HepG2 (cell line): ENCODE measurements around the gene TAMM41. TPM values are rescaled to one million over a fixed set of nuclear protein-coding genes. Genes with fewer than 3 reads are reported as not detected.

Experiments
- ARID5B ChIP-seq: IDR thresholded peaks from 2 replicates; pipeline ENCODE4 v1.4.0; 2020; ENCODE audit warnings: mild to moderate bottlenecking, missing genetic modification reagents
- FOXM1 ChIP-seq: sonication (generic); formaldehyde crosslinking; IDR thresholded peaks from 2 replicates; pipeline ENCODE4 v1.5.0; 2020; ENCODE audit warnings: missing genetic modification reagents
- HNF1B ChIP-seq: sonication (generic); formaldehyde crosslinking; IDR thresholded peaks from 2 replicates; pipeline ENCODE4 v1.5.1; 2020; ENCODE audit warnings: mild to moderate bottlenecking, moderate library complexity, missing genetic modification reagents
- HNRNPL ChIP-seq: fragments of 200-400 bp; formaldehyde crosslinking; IDR thresholded peaks from 2 replicates; pipeline ENCODE4 v1.6.1; 2017; ENCODE audit warnings: mild to moderate bottlenecking, low read depth, low read length
- MED1 ChIP-seq: sonication (generic); formaldehyde crosslinking; IDR thresholded peaks from 2 replicates; pipeline ENCODE4 v1.4.0; 2020; ENCODE audit warnings: missing genetic modification reagents
- MED8 ChIP-seq: sonication (generic); formaldehyde crosslinking; IDR thresholded peaks from 2 replicates; pipeline ENCODE4 v1.8.1; 2023; ENCODE audit warnings: mild to moderate bottlenecking, missing genetic modification reagents; ENCODE audit not compliant: insufficient replicate concordance
- NFRKB ChIP-seq: fragments of 450-650 bp; IDR thresholded peaks from 2 replicates; pipeline ENCODE4 v1.6.1; 2017
- SP4 ChIP-seq: sonication (generic); formaldehyde crosslinking; IDR thresholded peaks from 2 replicates; pipeline ENCODE4 v1.8.1; 2023; ENCODE audit warnings: mild to moderate bottlenecking, missing genetic modification reagents
- TRIM24 ChIP-seq: sonication (generic); formaldehyde crosslinking; IDR thresholded peaks from 2 replicates; pipeline ENCODE4 v1.8.0; 2022; ENCODE audit warnings: mild to moderate bottlenecking, missing genetic modification reagents
- ZBTB3 ChIP-seq: sonication (generic); formaldehyde crosslinking; IDR thresholded peaks from 2 replicates; pipeline ENCODE4 v1.4.0; 2020; ENCODE audit warnings: low read depth, mild to moderate bottlenecking, moderate library complexity, missing genetic modification reagents, borderline replicate concordance
- ZNF142 ChIP-seq: sonication (generic); formaldehyde crosslinking; IDR thresholded peaks from 2 replicates; pipeline ENCODE4 v1.4.0; 2020; ENCODE audit warnings: missing genetic modification reagents
- ZNF574 ChIP-seq: sonication (generic); formaldehyde crosslinking; IDR thresholded peaks from 2 replicates; pipeline ENCODE4 v1.4.0; 2020; ENCODE audit warnings: missing genetic modification reagents
- ZNF616 ChIP-seq: sonication (generic); formaldehyde crosslinking; IDR thresholded peaks from 2 replicates; pipeline ENCODE4 v1.5.0; 2020; ENCODE audit warnings: low read depth, mild to moderate bottlenecking, missing genetic modification reagents
- ZNF788 ChIP-seq: sonication (generic); formaldehyde crosslinking; IDR thresholded peaks from 2 replicates; pipeline ENCODE4 v1.5.0; 2020; ENCODE audit warnings: mild to moderate bottlenecking, missing genetic modification reagents, borderline replicate concordance
- polyA plus RNA-seq, 8 experiments: library from polyadenylated mRNA; depleted of rRNA in 3 of 8; stranded (reverse) in 7 of 8; unstranded in 1 of 8; fragments of >200 nt; fragmentation: Illumina TruSeq in 4 of 8; extraction: Trizol in 4 of 8; gene quantifications; 2 replicates each; pipeline versions ENCODE4 v1.2.1 to v1.2.3, GENCODE V29; 2011 to 2016; ENCODE audit warnings: low read depth in 4 of 8, missing spikeins in 1 of 8, mixed read lengths in 1 of 8; ENCODE audit not compliant: insufficient read depth in 1 of 8
- total RNA-seq, 5 experiments: library from RNA; depleted of rRNA; stranded (reverse); fragments of >200 nt; fragmentation: Illumina TruSeq; extraction: Trizol; gene quantifications; 2 replicates each; pipeline ENCODE4 v1.2.3, GENCODE V29; 2016; ENCODE audit warnings: low read depth in 1 of 5

TAMM41 gene
- total and polyA plus RNA-seq, 2 of the 13 experiments (the other 11 are each of a cell fraction or from before 2014, with no cell fraction given) = 9.9 to 12.2 TPM

GRCh38 chr3:11846281-11847266 is at the start of gene TAMM41 (continued):
- peak; percentile 99 for TF ChIP-seq ZNF574 (CRISPR knock-in tag)
- no peak for TF ChIP-seq FOXM1 (CRISPR knock-in tag)
- TF ChIP-seq ZNF142 (CRISPR knock-in tag) = no peak
- TF ChIP-seq ZNF616 (CRISPR knock-in tag) = no peak
- no peak for TF ChIP-seq TRIM24 (CRISPR knock-in tag)
- no peak for TF ChIP-seq HNRNPL
- TF ChIP-seq HNF1B (CRISPR knock-in tag) = peak; percentile 67; the same call in 1 of the 2 replicates
- TF ChIP-seq SP4 (CRISPR knock-in tag) = no peak
- TF ChIP-seq MED1 (CRISPR knock-in tag) = peak; percentile 48
- TF ChIP-seq ZBTB3 = no peak
- TF ChIP-seq MED8 (CRISPR knock-in tag) = peak; percentile 57
- peak; percentile 96 for TF ChIP-seq ZNF788 (CRISPR knock-in tag)
- TF ChIP-seq ARID5B (CRISPR knock-in tag) = peak; percentile 74
- no peak for TF ChIP-seq NFRKB
